ENCODE data around the gene SLC9A7.
"Not testable (repeated sequence)": the region's sequence is repeated elsewhere in the genome, so short reads cannot be mapped to it uniquely, and the experiment has no call there.

The SLC9A7 gene

GRCh38 chrX:46754036-46754435 lies 4.9 kb downstream of the SLC9A7 start:
- DNase-seq = no peak

- no peak for DNase-seq
Measured at GRCh38 chrX:46750889-46751288, 8.0 kb downstream of the SLC9A7 start.

- DNase-seq = no peak
Measured at GRCh38 chrX:46744009-46744408, 14.9 kb downstream of the SLC9A7 start.

GRCh38 chrX:46743046-46743445 lies 15.9 kb downstream of the SLC9A7 start:
- DNase-seq = no peak

- DNase-seq = no peak
Measured at GRCh38 chrX:46739736-46740135, 19.2 kb downstream of the SLC9A7 start.

DNA sequence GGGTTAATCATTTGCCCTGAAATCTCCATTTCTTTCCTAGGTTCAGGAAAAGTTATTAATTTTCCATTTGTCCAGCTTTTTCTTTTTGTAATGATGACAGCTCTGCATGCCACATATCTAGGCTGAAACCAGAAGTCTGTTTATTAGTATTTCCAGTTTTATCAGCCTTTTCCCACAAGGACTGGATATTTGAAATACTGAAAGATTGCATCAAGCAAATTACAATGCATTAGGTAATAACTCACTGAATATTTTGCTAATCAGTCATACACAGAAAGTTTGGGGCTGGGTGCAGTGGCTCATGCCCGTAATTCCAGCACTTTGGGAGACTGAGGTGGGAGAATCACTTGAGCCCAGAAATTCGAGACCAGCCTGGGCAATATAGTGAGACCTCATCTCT lies 21.5 kb downstream of the SLC9A7 start:
- DNase-seq = no peak

DNA sequence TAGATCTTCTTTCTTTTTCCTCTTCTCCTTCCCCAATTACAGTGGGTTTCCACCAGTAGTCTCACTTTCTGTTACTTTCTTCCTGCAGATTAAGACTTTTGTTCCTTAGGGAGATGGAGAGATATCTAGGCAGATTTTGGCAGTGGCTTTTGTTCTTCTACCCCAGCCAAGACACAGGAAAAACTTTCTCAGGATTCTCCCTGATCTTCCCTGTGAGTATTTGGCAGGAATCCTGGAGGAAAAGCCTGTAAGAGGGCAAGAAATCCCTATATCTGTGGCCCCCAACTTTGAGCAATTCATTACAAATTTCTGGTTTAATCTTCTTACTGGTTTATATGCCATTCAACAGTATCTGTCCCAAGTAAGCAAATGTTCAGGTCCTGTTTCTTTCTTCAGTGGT lies 21.9 kb downstream of the SLC9A7 start:
- DNase-seq = no peak

DNA sequence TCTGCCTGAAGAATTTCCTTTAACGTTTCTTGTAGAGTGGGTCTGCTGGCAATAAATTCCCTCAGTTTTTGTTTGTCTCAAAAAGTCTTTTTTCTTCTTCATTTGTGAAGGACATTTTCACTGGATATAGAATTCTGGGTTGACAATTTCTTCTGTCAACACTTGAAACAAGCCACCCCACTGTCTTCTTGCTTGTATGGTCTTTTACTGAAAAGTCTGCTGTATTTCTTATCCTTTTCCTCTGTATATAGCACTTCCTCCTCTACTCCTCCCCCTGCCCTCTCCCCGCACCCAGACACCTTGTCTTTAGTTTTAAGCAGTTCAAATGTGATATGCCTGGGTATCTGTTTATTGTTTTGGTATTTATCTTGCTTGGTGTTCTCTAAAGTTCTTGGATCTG lies 23.3 kb downstream of the SLC9A7 start:
- no peak for DNase-seq

- DNase-seq = no peak
Measured at GRCh38 chrX:46733226-46733625, 25.7 kb downstream of the SLC9A7 start.

- DNase-seq = no peak
Measured at GRCh38 chrX:46730765-46731164, 28.2 kb downstream of the SLC9A7 start.

DNA sequence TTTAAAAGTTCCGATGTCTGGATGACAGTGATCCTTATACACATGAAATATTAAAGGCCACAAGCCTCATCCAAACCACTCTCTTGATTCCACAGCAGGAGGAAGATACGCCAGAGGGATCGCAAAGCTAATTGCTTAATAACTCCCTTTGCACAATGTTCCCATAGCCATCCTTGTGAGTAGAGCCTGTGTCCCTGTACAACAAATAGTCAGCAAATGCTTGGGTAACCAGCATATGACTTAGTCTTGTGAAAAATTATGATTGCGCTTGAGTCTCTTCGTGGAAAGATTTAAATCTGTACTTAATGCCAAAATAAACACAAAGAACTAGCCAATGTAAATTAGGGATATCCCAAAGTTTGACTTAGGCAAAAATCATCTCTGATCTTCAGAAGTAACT lies 31.5 kb downstream of the SLC9A7 start:
- DNase-seq = no peak

- DNase-seq = not testable (repeated sequence)
Measured at GRCh38 chrX:46723569-46723927, 35.4 kb downstream of the SLC9A7 start.

DNA sequence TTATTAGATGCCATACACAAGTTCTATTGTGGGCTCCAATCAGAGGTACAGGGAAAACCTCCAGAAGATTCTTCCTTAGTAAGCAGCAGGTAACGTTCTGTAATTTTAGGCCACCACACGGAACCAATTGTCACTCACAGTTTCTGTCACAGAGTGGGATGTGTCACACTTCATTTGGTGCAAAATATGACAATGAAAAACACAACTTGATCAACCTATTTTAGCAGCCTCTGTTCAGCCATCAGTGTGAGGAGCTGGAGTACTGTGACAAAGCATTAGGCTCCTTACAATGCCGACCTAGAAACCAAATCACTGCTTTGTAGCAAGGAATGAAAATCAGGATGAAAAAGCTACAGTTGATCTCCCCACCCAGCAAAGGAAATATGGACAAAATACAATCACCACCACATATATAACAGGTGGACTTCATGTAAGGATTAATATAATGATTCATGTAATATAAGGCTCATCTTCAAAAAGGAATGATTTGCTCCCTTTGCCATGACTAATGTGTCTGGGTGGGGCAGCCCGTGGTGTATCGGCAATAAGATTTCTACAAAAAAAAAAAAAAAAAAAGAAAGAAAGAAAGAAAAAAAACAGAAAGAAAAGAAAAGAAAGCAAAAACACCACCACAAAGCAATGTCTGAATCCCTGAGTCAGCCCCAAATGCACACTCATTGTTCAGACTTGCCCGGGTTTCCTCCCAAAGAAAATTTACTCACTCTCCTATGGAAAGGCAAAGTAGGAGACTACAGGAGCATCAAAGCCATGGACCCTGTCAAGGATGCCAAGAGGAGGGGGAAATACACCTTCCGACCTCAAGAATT lies 36.0 kb downstream of the SLC9A7 start:
- no peak for DNase-seq

DNA sequence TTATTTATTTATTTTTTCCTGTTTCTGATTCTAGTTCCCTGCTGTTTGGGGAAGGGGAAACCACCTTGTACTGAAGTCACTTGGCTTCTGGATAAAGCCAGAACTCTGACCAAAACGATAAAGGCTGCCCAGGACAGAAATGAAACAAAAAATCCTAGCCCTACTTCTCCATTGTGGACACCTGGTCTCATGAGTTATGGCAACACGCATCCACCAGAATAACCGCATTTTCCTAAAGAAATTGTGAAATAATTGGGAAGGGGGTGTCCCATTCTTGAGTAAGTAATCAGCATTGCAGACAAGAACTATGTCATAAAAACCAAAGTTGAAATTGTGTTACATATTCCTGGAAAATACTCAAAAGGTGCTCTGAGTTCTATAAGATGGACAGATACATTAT lies 42.1 kb downstream of the SLC9A7 start:
- no peak for DNase-seq

DNA sequence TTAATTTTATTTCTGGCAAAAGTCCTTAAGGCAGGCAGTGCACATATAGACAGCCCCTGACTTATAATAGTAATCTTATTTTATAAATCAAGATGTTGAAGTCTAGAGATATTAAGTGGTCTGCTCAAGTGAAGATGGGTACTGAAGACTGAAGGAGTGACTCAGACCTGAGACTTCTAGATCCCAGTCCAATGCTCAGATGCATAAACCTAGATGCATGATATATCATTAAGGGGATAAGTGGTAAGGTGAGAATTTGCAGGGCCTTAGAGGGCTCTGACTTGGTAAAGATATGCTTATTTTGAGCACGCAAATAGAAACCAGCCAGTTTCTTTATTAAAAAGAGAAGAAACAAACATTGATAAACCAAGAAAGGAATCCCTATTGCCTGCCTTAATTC lies 42.9 kb downstream of the SLC9A7 start:
- no peak for DNase-seq

DNA sequence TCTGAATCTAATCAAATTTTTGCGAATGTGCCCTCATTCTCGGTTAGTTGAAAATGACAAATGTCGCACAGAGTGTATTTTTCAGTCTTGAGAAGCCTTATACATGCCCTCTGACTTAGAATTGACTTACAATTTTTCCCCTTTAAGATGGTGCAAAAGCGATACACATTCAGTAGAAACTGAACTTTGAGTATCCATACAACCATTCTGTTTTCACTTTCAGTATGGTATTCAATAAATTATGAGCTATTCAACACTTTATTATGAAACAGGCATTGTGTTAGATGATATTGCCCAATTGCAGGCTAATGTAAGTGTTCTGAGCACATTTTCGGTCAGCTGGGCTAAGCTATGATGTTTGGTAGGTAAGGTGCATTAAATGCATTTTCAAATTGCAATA lies 43.4 kb downstream of the SLC9A7 start:
- no peak for DNase-seq

DNA sequence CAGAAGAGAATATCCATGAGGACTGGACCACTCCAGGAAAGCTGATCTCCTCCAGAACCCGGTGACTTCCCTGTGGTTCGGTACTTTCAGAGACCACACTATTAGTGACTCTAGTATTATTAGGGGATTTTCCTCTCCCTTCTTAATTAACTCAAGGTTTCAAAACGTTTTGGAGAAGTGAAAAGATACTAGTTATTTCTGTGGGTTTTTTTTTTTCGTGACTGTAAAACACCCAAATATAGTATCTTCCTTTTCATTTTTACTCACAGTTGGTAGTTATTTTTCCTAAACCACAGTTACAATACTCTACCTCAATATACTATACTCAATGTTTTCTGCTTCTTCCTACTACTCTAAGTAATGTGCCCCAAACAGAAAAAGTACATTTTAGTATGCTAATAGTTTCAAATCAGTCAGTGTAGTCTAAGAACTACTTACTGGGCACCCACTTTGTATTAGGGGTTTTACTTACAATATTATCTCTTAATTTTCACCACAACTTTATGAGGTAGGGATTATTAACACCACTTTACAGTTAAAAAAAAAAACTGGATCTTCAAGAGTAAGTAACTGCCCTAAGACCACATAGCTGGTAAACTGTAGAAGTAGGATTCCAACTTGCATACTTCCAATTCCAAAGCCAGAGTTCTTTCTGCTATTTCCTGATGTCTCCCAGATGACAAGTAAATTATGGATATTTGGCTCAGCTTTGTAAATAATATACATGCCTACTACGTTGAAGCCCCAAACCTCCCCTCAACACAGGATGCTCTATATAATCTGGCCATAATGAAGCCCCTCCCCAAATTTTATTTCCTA lies 45.0 kb downstream of the SLC9A7 start:
- no peak for DNase-seq

- DNase-seq = no peak
Measured at GRCh38 chrX:46712764-46713163, 46.2 kb downstream of the SLC9A7 start.

DNA sequence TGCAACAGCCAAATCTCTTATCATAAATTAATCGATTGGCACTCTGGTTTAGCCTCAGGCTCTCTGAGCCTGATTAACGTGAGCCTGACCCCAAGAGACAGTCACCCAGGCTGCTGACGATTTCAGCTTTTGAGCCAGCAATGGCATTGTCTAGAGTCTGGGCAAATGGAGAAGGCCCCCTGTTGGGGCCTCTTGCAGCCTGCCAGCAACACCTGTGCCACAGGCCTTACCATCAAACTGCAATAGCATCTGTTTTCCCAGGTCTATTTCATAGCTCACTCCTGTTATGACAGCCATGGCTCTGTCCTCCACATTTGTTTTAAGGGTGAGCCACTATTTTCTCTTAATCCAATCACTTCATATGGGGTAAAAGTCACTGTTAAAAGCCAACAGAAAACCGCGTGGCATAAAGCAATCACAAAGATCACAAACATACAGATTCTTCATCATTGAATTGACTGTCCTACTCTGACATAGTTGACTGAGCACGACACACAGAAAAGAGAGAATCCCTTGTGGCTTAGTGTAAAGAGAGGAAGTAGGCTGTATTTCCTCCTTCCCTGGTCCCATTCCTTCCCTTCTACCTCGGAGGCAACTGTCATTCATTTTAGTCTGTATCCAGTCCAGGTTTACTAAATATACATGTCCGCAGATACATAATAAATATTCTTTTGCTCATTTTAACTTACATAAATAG lies 47.8 kb downstream of the SLC9A7 start:
- no peak for DNase-seq

DNA sequence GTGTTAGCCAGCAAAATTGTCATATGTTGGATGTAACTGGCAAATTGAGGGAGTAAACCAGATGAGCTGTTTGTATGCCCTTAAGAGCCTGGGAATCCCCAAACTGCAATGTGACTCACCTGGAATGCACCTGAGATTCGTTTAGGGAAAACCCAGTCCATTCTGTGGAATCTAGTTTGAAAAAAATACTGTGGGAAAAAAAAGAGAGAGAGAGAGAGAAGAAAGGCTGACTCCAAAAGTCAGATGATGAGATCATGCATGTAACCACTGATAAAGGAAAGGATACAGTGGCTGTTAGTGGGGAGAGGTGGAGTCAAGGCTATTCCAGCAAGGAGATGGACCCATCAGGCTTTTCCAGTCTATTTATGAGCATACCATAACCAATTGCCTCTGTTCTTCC lies 48.5 kb downstream of the SLC9A7 start:
- DNase-seq = no peak

DNA sequence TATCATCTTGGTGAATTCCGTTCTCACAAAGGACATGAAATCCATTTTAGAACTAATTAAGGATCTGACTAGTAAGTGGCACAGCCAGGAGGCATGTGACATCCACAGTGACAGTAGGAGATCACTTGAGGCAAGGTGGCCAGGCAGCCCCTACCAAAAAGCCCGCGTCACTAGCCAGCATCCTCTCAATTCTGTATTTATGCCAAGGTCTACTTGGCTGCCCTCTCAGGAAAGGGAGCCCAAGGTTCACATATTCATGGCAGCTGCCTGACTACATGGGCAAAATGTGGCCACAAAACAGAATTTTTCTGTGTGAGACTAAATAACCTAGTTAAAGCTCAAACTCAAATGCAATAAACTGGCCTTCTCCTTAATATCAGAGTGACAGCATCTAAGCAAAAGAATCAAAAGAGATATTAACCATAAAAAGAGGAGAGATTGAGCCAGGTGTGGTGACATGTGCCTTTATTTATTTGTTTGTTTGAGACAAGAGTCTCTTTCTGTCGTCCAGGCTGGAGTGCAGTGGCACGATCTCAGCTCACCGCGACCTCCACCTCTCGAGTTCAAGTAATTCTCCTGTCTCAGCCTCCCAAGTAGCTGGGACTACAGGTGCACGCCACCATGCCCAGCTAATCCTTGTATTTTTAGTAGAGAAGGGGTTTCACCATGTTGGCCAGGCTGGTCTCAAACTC lies 51.5 kb downstream of the SLC9A7 start:
- no peak for DNase-seq

GRCh38 chrX:46704767-46705386 lies 54.0 kb downstream of the SLC9A7 start:
- no peak for DNase-seq

GRCh38 chrX:46703980-46704379 lies 54.9 kb downstream of the SLC9A7 start:
- DNase-seq = no peak

Measured in activated T-cell treated with anti-CD3 and anti-CD28 coated beads, Interleukin-2, amount 50 U/mL, for 1 hour (primary cell).